HG02571 (cell line): ENCODE measurements around the gene SLC18A2.

Experiments
- ATAC-seq: cut with Tn5 transposase; IDR thresholded peaks from one replicate; pipeline ENCODE4 v1.9.1; 2021; ENCODE audit warnings: mild to moderate bottlenecking, moderate library complexity; ENCODE audit not compliant: unreplicated experiment

Gene SLC18A2

DNA sequence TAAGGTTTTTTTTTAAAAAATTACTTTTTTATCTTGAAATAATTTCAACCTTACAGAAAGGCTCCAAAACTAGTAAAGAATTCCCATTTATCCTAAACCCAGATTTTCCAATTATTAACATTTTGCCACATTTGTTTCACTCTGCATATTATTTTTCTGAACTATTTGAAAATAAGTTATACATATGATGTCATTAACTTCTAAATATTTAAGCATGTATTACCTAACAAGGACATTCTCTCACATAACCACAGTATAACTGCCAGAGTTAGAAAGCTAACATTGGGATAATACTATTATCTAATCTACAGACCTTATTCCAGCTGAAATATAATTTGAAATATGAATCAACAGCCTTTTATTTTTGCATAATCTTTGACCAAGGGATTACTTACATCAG is 65.8 kb downstream of the SLC18A2 start:
- no peak for ATAC-seq

DNA sequence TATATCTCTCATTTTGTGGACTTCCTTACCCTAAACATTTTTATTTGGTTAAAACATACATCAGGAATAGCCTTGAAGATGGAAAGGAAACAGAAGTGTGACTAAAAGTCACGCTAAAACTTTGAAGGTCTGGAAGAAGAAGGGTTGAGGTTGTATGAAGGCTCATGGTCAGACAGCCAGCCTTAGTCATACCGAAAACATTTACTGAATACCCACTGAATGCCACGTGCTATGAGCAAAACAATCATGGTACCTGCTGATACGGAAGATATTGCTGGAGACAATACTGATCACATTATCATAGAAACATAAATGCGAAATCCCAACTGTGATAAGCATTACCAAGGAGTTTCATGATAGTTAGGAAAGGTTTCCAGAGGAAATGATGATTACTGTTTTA is 70.3 kb downstream of the SLC18A2 start:
- no peak for ATAC-seq

DNA sequence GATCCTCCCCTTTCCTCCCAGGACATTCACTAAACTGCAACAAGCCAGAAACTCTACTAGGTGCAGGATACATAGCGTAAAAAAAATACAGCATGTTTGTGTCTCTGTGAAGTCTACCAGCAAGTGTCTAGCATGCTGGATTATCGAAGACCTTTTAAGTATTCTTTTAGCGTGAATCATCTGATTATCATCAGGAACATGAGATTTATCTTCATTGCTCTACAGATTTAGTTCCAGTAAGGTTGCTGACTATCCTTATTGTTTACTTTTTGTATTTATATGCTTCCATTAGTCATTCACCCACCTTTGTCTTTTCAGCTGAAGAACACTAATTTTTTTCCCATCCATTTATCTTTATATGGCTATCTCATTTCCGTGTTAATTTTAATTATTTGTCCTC is 71.5 kb downstream of the SLC18A2 start:
- no peak for ATAC-seq

DNA sequence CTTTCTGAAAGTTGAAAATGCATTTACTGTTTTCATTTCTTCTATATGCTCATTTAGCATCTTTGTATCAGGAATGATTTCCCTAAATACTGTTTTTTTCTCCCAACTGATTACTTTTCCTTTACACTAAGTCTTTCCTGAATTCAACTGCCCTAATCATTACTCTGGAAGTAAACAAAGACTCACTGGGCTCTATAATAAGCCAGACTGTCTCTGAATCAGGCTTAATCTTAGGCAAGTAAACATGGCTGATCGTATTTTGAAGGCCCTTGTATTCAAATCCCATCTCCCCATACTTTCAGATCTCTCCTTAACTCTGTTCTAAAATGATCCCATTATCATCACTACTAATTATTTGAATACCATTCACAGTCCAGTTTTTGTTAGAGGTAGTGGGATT is 72.7 kb downstream of the SLC18A2 start:
- ATAC-seq, result no peak

DNA sequence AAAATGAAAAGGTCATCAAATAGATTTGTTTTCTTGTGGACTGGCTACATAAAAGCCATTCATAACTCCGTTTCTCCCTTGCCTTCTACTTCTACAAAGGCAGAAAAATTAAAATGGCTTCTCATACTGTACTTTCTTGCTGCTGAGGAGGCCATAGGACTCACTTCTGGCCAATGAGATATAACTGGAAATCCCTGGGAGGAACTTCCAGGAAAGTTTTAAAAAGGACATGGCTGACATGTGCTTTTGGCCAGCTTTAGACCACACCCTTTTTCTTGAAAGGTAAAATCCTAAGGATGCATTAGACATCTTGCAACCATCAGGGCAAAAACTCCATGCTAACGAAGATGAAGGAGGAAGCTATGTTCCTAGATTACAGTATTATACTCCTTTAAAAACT is 75.8 kb downstream of the SLC18A2 start:
- ATAC-seq, result no peak

DNA sequence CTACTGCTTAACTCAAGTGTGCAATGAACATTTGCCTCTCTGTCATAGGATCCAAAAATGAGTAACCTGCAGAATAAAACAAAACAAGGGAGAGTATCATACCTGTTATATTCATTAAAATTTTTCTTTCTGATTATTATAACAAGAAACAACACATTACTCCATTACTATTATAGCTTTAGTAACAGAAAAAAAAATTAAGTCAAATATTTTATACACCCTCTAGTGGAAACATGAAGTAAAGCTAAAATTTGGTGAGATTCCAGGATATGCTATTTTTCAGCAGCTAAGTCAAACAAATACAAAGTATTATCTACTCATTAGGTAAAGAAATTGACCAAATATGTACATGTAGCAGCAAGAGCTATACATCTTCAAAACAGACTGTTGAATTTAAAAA is 78.0 kb downstream of the SLC18A2 start:
- no peak for ATAC-seq

DNA sequence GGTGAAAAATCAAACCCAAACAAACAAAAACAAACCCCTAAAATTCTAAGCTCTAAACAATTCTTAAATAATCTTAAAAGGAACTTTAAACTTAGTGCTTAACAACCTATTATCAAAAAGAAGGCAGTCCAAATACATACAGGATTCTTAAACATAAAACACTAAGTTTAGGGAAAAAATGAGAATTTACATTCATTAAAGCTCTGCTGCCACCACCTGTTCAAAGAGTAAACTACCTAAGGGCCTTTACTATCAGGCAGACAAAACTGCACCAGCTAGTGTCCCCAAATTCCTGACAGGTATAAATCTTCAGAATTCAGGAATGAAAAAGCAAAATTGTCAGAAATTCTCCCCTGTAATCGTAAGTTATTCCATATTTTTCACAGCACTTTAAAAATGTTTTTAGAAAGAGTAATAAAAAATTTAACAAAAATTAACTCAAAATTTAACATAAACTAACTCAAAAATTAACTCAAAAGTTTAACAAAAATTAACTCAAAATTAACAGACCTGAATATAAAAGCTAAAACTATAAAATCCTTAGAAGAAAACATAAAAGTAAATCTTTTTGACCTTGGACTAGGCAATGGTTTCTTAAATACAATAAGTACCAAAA is 79.2 kb downstream of the SLC18A2 start:
- no peak for ATAC-seq

DNA sequence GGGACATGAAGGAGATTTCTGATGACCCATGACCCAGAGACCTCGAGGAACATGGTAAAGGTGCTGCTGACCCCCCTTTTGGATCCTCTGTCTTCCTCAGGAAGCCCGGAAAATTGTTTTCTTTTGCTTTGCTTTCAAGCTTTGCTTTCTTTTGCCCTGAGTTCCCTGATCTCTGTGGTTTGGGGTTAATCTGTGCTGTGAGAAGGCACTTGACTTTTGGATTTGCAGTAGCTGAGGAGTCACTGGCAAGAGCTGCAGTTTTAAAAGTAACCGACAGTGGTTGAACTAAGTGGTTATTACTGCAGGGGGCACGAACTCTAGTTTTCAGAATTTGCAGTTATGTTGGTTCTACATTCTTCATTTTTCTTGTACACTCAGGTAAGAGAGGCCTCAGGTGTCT is 81.3 kb downstream of the SLC18A2 start:
- no peak for ATAC-seq

DNA sequence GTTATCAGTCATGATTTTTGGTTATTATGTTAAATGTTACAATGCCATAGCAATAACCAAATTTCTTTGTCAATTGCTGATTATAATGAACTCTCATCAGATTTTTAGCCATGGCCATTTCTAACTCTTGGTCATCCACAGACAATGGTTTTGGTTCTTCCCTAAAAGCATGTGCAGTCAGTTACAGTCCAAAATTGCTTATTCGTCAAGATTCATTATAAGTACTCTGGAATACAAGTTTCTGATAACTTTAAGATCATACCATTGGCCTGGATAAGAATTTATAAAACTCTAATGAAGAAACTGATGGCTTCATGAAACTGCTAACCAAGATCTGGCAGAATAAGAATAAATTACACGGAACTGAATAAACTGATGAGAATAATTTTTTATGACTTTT is 83.5 kb downstream of the SLC18A2 start:
- ATAC-seq, result no peak

DNA sequence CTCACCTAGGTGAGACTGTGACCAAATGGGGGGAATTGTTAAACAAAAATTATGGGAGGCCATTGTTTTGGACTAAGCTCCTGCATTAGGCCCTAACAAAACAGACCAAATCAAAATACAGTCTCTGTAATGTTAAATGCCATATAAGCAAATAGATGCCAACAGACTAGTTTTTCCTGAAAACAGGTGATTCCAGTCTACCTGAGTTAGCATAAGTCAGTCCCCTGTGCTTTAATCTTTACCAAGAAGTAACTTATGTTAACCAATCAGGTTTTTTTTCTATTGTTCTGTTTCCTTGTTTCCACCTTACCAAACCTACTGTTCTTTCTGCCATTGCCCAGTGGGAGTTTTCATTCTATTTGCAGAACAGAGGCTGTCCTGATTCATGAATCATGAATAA is 86.3 kb downstream of the SLC18A2 start:
- no peak for ATAC-seq
